Measurements from ENCODE around the gene MAPK9.

DNA sequence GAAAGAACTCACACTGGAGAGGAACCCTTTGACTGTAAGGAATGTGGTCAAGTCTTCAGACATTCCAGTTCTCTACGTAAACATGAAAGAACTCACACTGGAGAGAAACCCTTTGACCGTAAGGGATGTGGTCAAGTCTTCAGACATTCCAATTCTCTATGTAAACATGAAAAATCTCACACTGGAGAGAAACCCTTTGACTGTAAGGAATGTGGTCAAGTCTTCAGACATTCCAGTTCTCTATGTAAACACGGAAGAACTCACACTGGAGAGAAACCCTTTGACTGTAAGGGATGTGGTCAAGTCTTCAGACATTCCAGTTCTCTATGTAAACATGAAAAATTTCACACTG lies 32.6 kb downstream of the MAPK9 start:
- TF ChIP-seq POLR2AphosphoS5 (IDR thresholded peaks at IDR 0.05), result no peak
- TF ChIP-seq, protein P1, sequence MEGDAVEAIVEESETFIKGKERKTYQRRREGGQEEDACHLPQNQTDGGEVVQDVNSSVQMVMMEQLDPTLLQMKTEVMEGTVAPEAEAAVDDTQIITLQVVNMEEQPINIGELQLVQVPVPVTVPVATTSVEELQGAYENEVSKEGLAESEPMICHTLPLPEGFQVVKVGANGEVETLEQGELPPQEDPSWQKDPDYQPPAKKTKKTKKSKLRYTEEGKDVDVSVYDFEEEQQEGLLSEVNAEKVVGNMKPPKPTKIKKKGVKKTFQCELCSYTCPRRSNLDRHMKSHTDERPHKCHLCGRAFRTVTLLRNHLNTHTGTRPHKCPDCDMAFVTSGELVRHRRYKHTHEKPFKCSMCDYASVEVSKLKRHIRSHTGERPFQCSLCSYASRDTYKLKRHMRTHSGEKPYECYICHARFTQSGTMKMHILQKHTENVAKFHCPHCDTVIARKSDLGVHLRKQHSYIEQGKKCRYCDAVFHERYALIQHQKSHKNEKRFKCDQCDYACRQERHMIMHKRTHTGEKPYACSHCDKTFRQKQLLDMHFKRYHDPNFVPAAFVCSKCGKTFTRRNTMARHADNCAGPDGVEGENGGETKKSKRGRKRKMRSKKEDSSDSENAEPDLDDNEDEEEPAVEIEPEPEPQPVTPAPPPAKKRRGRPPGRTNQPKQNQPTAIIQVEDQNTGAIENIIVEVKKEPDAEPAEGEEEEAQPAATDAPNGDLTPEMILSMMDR (IDR thresholded peaks at IDR 0.05 in 8 of 11, conservative IDR thresholded peaks at IDR 0.05 in 3 of 11), result no peak

Measured in spleen (tissue), 7 donors.